OCI-LY7 (cell line): ENCODE measurements around the gene LHPP.

ENCODE experiments used
- EZH2phosphoT487 ChIP-seq: fragments of 200-600 bp; sonication (generic); IDR thresholded peaks from 2 replicates; pipeline ENCODE4 v1.6.1; 2018; ENCODE audit warnings: low read depth, borderline replicate concordance, mild to moderate bottlenecking, mixed run types, antibody characterized with exemption, low read length, moderate library complexity, mixed read lengths
- TF ChIP-seq, protein P1 (sequence below): fragments of 200-600 bp; sonication (generic); conservative IDR thresholded peaks from 2 replicates; pipeline ENCODE4 v1.5.1; 2014; ENCODE audit warnings: mild to moderate bottlenecking, antibody characterized with exemption, low read length, moderate library complexity, mixed read lengths

- TF ChIP-seq, protein P1, sequence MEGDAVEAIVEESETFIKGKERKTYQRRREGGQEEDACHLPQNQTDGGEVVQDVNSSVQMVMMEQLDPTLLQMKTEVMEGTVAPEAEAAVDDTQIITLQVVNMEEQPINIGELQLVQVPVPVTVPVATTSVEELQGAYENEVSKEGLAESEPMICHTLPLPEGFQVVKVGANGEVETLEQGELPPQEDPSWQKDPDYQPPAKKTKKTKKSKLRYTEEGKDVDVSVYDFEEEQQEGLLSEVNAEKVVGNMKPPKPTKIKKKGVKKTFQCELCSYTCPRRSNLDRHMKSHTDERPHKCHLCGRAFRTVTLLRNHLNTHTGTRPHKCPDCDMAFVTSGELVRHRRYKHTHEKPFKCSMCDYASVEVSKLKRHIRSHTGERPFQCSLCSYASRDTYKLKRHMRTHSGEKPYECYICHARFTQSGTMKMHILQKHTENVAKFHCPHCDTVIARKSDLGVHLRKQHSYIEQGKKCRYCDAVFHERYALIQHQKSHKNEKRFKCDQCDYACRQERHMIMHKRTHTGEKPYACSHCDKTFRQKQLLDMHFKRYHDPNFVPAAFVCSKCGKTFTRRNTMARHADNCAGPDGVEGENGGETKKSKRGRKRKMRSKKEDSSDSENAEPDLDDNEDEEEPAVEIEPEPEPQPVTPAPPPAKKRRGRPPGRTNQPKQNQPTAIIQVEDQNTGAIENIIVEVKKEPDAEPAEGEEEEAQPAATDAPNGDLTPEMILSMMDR = no peak
- TF ChIP-seq EZH2phosphoT487 = no peak
Observed at GRCh38 chr10:124469956-124470484, 8.4 kb downstream of the LHPP start.
